ENCODE results near the gene NUP93. TPM values are rescaled to one million over a fixed set of nuclear protein-coding genes. Genes with fewer than 3 reads are reported as not detected.

The NUP93 gene
- total and polyA plus RNA-seq, 2 of the 8 experiments (the other 6 are each of a cell fraction or from before 2014, with no cell fraction given): 147 to 201 TPM

DNA sequence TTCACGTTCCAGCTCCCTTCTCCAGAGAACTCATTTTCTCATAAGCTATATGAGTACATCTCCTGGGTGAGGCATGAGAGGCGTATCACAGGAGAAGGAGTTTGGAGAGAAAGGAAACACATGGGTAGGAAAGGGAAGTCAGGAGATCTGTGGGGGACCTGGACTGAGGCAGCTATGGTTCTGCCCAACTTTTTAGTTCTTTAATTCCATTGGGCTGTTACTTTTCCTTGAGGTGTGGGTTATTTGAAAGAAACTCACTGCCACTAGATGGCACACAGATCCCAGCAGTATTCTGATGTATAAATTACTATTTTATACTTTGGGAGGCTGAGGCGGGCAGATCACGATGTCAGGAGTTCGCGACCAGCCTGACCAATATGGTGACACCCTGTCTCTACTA lies 63.6 kb downstream of the NUP93 start:
- POLR2A ChIA-PET (ENCODE audit: partially characterized antibody): interaction anchor here (0.9 to 1.5 kb wide), 3 partner anchors 9 to 138 kb away, joined by 3 to 4 read pairs (median 3); partner anchors contain the start of gene HERPUD1
- no peak overlapping the region for H2BK15ac ChIP-seq (ENCODE audit: low read length)
- H3K9me3 ChIP-seq (ENCODE audit: insufficient read depth in 2 of 2, low read depth in 1 of 2, low read length in 1 of 2): no peaks in the 10 kb centered on the region
- no peak overlapping the region for H2AK5ac ChIP-seq (ENCODE audit: low read depth, low read length)
- H3K4me3 ChIP-seq (ENCODE audit: extremely low read depth in 1 of 4, insufficient read depth in 2 of 4, low read depth in 3 of 4, low read length in 4 of 4): no peak overlapping the region
- no peak overlapping the region for H3K4me2 ChIP-seq (ENCODE audit: insufficient read depth in 1 of 2, low read depth in 2 of 2, low read length in 2 of 2)
- no peak overlapping the region for H4K8ac ChIP-seq (ENCODE audit: extremely low read depth, insufficient read depth, low read length)
- DNase-seq (ENCODE audit: low read depth in 1 of 2, low spot score in 2 of 2): no peak
- no peak overlapping the region for H3K9ac ChIP-seq (replicated peaks in 1 of 4; ENCODE audit: extremely low read depth in 1 of 4, low read depth in 3 of 4, low read length in 3 of 4)
- H3K4me1 ChIP-seq (replicated peaks in 1 of 4; ENCODE audit: control insufficient read depth in 3 of 4, insufficient read depth in 4 of 4, low read length in 3 of 4): 0 out of 7 replicates have a peak, but pooled peaks cover 0 to 3% (median 0%) of the 10 kb centered on the region in 4 experiments
- H3K79me2 ChIP-seq (ENCODE audit: control insufficient read depth in 1 of 2, insufficient read depth in 2 of 2, low read length in 2 of 2): peaks cover 0 to 41% of the 10 kb centered on the region in 2 experiments; a peak in 3 of 4 replicates
- peaks cover 9% of the 10 kb centered on the region for H3K79me1 ChIP-seq (ENCODE audit: low read depth, low read length)
- no peak overlapping the region for H4K91ac ChIP-seq (replicated peaks; ENCODE audit: insufficient read length, low read length)
- H2BK120ac ChIP-seq (replicated peaks; ENCODE audit: low read depth, low read length): no peak overlapping the region
- no peak overlapping the region for H2BK20ac ChIP-seq (ENCODE audit: low read length)
- no peaks in the 10 kb centered on the region for H3K23me2 ChIP-seq (ENCODE audit: low read depth, low read length)
- H3K56ac ChIP-seq (replicated peaks; ENCODE audit: insufficient read length, low read depth, low read length): no peak overlapping the region
- H2BK12ac ChIP-seq (ENCODE audit: low read depth, low read length): no peak overlapping the region
- no peak overlapping the region for H3K18ac ChIP-seq (ENCODE audit: extremely low read depth, low read length)
- no peak overlapping the region for H3K14ac ChIP-seq (ENCODE audit: insufficient read length)
- H2AFZ ChIP-seq (ENCODE audit: low read length): no peak overlapping the region
- H3K36me3 ChIP-seq (ENCODE audit: control insufficient read depth in 2 of 4, insufficient read depth in 4 of 4, low read length in 3 of 4): no peaks in the 10 kb centered on the region; a peak in 1 of 8 replicates
- H2BK5ac ChIP-seq (ENCODE audit: low read depth, low read length): no peak overlapping the region
- CTCF ChIA-PET (ENCODE audit: partially characterized antibody): interaction anchor here (0.6 to 2.9 kb wide), 26 partner anchors 10 to 253 kb away, joined by 3 to 14 read pairs (median 4); no protein-coding TSS in a partner anchor
- no peak overlapping the region for H3K27ac ChIP-seq (ENCODE audit: low read depth, low read length)
- FAIRE-seq: no peak
- H3K27me3 ChIP-seq (replicated peaks in 1 of 4; ENCODE audit: control insufficient read depth in 3 of 4, extremely low read depth in 1 of 4, insufficient read depth in 3 of 4, low read length in 3 of 4): no peaks in the 10 kb centered on the region
- no peak overlapping the region for H4K5ac ChIP-seq (ENCODE audit: insufficient read length, low read depth, low read length)
- no peak overlapping the region for H3K4ac ChIP-seq (replicated peaks; ENCODE audit: insufficient read length, low read depth, low read length)
- WGBS, 2 experiments (ENCODE audit: extremely low coverage in 1 of 2, insufficient coverage in 1 of 2, insufficient read length in 1 of 2, insufficient replicate concordance in 2 of 2, low coverage in 1 of 2, low lambda C conversion rate in 2 of 2, missing lambda C conversion rate in 1 of 2): 86% methylated on average over 6 of the region's 6 CpGs; no CpG with 5 or more reads in 1 of the 2 experiments
- no peak overlapping the region for H3K23ac ChIP-seq (ENCODE audit: insufficient read length)
- peaks cover 2 to 8% of the 10 kb centered on the region in 2 experiments for H4K20me1 ChIP-seq (replicated peaks in 1 of 2; ENCODE audit: control insufficient read depth in 1 of 2, insufficient read depth in 2 of 2, low read length in 2 of 2)
- TF ChIP-seq, protein P1, sequence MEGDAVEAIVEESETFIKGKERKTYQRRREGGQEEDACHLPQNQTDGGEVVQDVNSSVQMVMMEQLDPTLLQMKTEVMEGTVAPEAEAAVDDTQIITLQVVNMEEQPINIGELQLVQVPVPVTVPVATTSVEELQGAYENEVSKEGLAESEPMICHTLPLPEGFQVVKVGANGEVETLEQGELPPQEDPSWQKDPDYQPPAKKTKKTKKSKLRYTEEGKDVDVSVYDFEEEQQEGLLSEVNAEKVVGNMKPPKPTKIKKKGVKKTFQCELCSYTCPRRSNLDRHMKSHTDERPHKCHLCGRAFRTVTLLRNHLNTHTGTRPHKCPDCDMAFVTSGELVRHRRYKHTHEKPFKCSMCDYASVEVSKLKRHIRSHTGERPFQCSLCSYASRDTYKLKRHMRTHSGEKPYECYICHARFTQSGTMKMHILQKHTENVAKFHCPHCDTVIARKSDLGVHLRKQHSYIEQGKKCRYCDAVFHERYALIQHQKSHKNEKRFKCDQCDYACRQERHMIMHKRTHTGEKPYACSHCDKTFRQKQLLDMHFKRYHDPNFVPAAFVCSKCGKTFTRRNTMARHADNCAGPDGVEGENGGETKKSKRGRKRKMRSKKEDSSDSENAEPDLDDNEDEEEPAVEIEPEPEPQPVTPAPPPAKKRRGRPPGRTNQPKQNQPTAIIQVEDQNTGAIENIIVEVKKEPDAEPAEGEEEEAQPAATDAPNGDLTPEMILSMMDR (IDR thresholded peaks at IDR 0.05; ENCODE audit: control extremely low read depth in 1 of 3, insufficient read depth in 1 of 3, low read depth in 1 of 3, low read length in 3 of 3): peak in 2 of 3 experiments; percentile 11 to 31; a peak in 2 of 4 replicates
- no peak for TF ChIP-seq CBX8 (IDR thresholded peaks at IDR 0.05; ENCODE audit: borderline replicate concordance, low read depth, low read length)
- peak; percentile 56 to 59 for TF ChIP-seq RAD21 (IDR thresholded peaks at IDR 0.05 in 1 of 2, conservative IDR thresholded peaks at IDR 0.05 in 1 of 2; ENCODE audit: low read depth in 2 of 2, low read length in 2 of 2)
- no peak for TF ChIP-seq GABPA (IDR thresholded peaks at IDR 0.05; ENCODE audit: borderline replicate concordance, insufficient read depth, low read length)
- no peak for TF ChIP-seq JUND (IDR thresholded peaks at IDR 0.05; ENCODE audit: low read length)
- TF ChIP-seq SIX5 (IDR thresholded peaks at IDR 0.05; ENCODE audit: low read depth, low read length): no peak
- TF ChIP-seq SP1 (IDR thresholded peaks at IDR 0.05; ENCODE audit: low read depth, low read length): no peak
- no peak for TF ChIP-seq EP300 (IDR thresholded peaks at IDR 0.05; ENCODE audit: borderline replicate concordance in 1 of 2, low read depth in 2 of 2, low read length in 2 of 2)
- TF ChIP-seq ASH2L (IDR thresholded peaks at IDR 0.05; ENCODE audit: low read length): no peak

Data from H1 (cell line).